Keratinocyte (primary cell): ENCODE data around the gene SPHK1.

Experiments
- EZH2 ChIP-seq: IDR thresholded peaks from one replicate; pipeline ENCODE4 v1.6.1; 2012; ENCODE audit warnings: inconsistent platforms, mild to moderate bottlenecking, low read length, moderate library complexity
- TF ChIP-seq, protein P1 (sequence below), 3 experiments: IDR thresholded peaks in 1 of 3; conservative IDR thresholded peaks in 1 of 3; optimal IDR thresholded peaks in 1 of 3; 2 replicates in 2 of 3; 3 replicates in 1 of 3; pipeline versions ENCODE3 to v1.5.1; 2011; ENCODE audit warnings: low read length in 3 of 3, mild to moderate bottlenecking in 3 of 3, moderate library complexity in 2 of 3, control low read depth in 1 of 3, inconsistent platforms in 1 of 3; ENCODE audit not compliant: insufficient read depth in 2 of 3; ENCODE audit errors: extremely low read depth in 1 of 3

- TF ChIP-seq, protein P1, sequence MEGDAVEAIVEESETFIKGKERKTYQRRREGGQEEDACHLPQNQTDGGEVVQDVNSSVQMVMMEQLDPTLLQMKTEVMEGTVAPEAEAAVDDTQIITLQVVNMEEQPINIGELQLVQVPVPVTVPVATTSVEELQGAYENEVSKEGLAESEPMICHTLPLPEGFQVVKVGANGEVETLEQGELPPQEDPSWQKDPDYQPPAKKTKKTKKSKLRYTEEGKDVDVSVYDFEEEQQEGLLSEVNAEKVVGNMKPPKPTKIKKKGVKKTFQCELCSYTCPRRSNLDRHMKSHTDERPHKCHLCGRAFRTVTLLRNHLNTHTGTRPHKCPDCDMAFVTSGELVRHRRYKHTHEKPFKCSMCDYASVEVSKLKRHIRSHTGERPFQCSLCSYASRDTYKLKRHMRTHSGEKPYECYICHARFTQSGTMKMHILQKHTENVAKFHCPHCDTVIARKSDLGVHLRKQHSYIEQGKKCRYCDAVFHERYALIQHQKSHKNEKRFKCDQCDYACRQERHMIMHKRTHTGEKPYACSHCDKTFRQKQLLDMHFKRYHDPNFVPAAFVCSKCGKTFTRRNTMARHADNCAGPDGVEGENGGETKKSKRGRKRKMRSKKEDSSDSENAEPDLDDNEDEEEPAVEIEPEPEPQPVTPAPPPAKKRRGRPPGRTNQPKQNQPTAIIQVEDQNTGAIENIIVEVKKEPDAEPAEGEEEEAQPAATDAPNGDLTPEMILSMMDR (optimal IDR thresholded peaks at IDR 0.05 in 1 of 3, IDR thresholded peaks at IDR 0.05 in 1 of 3, conservative IDR thresholded peaks at IDR 0.05 in 1 of 3; ENCODE audit: extremely low read depth in 1 of 3, insufficient read depth in 2 of 3, low read length in 3 of 3): no peak
- no peak for TF ChIP-seq EZH2
Measured at GRCh38 chr17:76350463-76350862, 33.9 kb upstream of the SPHK1 start.
